HepG2 (cell line): ENCODE measurements around the gene PHF21B. TPM values are rescaled to one million over a fixed set of nuclear protein-coding genes. Genes with fewer than 3 reads are reported as not detected.

Experiments used
- EEA1 ChIP-seq: sonication (generic); formaldehyde crosslinking; IDR thresholded peaks from 2 replicates; pipeline ENCODE4 v1.5.1; 2020; ENCODE audit warnings: mild to moderate bottlenecking, missing genetic modification reagents, borderline replicate concordance
- ELF4 ChIP-seq: sonication (generic); formaldehyde crosslinking; IDR thresholded peaks from 2 replicates; pipeline ENCODE4 v1.5.0; 2020; ENCODE audit warnings: missing genetic modification reagents, mild to moderate bottlenecking, moderate library complexity, borderline replicate concordance
- NRL ChIP-seq: sonication (generic); formaldehyde crosslinking; IDR thresholded peaks from 2 replicates; pipeline ENCODE4 v1.5.0; 2020; ENCODE audit warnings: missing genetic modification reagents, mild to moderate bottlenecking, moderate library complexity, borderline replicate concordance
- ZNF577 ChIP-seq: sonication (generic); formaldehyde crosslinking; IDR thresholded peaks from 2 replicates; pipeline ENCODE4 v1.4.0; 2020; ENCODE audit warnings: mild to moderate bottlenecking, low read depth, missing genetic modification reagents, borderline replicate concordance
- polyA plus RNA-seq, 8 experiments: library from polyadenylated mRNA; depleted of rRNA in 3 of 8; stranded (reverse) in 7 of 8; unstranded in 1 of 8; fragments of >200 nt; fragmentation: Illumina TruSeq in 4 of 8; extraction: Trizol in 4 of 8; gene quantifications; 2 replicates each; pipeline versions ENCODE4 v1.2.1 to v1.2.3, GENCODE V29; 2011 to 2016; ENCODE audit warnings: low read depth in 4 of 8, missing spikeins in 1 of 8, mixed read lengths in 1 of 8; ENCODE audit not compliant: insufficient read depth in 1 of 8
- total RNA-seq, 5 experiments: library from RNA; depleted of rRNA; stranded (reverse); fragments of >200 nt; fragmentation: Illumina TruSeq; extraction: Trizol; gene quantifications; 2 replicates each; pipeline ENCODE4 v1.2.3, GENCODE V29; 2016; ENCODE audit warnings: low read depth in 1 of 5
- TF ChIP-seq, protein P1 (sequence below): sonication (generic); formaldehyde crosslinking; IDR thresholded peaks from 2 replicates; pipeline ENCODE4 v1.5.1; 2020; ENCODE audit warnings: missing genetic modification reagents, mild to moderate bottlenecking, borderline replicate concordance
- TF ChIP-seq, protein P2 (sequence below): sonication (generic); formaldehyde crosslinking; conservative IDR thresholded peaks from 2 replicates; pipeline ENCODE4 v1.4.0; 2020; ENCODE audit warnings: missing genetic modification reagents
- TF ChIP-seq, protein P3 (sequence below): sonication (generic); formaldehyde crosslinking; IDR thresholded peaks from 2 replicates; pipeline ENCODE4 v1.4.0; 2020; ENCODE audit warnings: missing genetic modification reagents
- TF ChIP-seq, protein P4 (sequence below): sonication (generic); formaldehyde crosslinking; IDR thresholded peaks from 2 replicates; pipeline ENCODE4 v1.5.1; 2020; ENCODE audit warnings: mild to moderate bottlenecking, missing genetic modification reagents, borderline replicate concordance

The PHF21B gene
- total and polyA plus RNA-seq, 2 of the 13 experiments (the other 11 are each of a cell fraction or from before 2014, with no cell fraction given) = not detected

DNA sequence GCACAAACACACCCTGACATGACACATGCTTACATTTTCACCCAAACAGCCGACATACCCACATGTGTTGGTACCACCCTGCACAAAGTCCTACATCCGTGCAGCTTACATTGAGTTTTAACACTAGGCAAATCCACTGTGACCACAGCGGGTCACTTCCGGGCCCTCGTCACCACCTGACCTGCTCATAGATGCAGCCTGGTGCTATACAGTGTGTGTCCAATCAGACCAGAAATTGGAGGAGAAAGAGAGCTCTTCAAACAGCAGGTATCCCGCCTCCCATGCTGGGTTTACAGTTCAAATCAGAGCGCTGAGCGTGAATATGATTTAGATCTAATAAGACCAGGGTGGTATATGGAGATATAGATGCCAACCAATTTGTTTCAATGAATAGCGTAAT is 35.4 kb downstream of the PHF21B start (continued):
- TF ChIP-seq, protein P1, sequence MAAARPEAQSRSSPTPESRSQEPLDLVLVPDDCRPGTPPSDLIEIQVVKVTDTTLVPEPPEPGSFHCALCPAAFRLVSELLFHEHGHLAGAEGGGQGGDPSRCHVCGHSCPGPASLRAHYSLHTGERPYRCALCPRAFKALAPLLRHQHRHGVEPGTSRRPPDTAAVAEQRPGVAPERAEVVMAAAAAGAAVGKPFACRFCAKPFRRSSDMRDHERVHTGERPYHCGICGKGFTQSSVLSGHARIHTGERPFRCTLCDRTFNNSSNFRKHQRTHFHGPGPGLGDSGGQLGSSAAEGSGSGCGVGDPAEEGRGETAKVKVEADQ = no peak
- TF ChIP-seq ELF4 (CRISPR knock-in tag) (no peak), ZNF577 (CRISPR knock-in tag) (no peak), NRL (CRISPR knock-in tag) (no peak), EEA1 (CRISPR knock-in tag) (no peak)
- TF ChIP-seq, protein P2, sequence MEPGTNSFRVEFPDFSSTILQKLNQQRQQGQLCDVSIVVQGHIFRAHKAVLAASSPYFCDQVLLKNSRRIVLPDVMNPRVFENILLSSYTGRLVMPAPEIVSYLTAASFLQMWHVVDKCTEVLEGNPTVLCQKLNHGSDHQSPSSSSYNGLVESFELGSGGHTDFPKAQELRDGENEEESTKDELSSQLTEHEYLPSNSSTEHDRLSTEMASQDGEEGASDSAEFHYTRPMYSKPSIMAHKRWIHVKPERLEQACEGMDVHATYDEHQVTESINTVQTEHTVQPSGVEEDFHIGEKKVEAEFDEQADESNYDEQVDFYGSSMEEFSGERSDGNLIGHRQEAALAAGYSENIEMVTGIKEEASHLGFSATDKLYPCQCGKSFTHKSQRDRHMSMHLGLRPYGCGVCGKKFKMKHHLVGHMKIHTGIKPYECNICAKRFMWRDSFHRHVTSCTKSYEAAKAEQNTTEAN (CRISPR knock-in tag) = no peak
- TF ChIP-seq, protein P3, sequence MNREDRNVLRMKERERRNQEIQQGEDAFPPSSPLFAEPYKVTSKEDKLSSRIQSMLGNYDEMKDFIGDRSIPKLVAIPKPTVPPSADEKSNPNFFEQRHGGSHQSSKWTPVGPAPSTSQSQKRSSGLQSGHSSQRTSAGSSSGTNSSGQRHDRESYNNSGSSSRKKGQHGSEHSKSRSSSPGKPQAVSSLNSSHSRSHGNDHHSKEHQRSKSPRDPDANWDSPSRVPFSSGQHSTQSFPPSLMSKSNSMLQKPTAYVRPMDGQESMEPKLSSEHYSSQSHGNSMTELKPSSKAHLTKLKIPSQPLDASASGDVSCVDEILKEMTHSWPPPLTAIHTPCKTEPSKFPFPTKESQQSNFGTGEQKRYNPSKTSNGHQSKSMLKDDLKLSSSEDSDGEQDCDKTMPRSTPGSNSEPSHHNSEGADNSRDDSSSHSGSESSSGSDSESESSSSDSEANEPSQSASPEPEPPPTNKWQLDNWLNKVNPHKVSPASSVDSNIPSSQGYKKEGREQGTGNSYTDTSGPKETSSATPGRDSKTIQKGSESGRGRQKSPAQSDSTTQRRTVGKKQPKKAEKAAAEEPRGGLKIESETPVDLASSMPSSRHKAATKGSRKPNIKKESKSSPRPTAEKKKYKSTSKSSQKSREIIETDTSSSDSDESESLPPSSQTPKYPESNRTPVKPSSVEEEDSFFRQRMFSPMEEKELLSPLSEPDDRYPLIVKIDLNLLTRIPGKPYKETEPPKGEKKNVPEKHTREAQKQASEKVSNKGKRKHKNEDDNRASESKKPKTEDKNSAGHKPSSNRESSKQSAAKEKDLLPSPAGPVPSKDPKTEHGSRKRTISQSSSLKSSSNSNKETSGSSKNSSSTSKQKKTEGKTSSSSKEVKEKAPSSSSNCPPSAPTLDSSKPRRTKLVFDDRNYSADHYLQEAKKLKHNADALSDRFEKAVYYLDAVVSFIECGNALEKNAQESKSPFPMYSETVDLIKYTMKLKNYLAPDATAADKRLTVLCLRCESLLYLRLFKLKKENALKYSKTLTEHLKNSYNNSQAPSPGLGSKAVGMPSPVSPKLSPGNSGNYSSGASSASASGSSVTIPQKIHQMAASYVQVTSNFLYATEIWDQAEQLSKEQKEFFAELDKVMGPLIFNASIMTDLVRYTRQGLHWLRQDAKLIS (CRISPR knock-in tag) = no peak
- TF ChIP-seq, protein P4, sequence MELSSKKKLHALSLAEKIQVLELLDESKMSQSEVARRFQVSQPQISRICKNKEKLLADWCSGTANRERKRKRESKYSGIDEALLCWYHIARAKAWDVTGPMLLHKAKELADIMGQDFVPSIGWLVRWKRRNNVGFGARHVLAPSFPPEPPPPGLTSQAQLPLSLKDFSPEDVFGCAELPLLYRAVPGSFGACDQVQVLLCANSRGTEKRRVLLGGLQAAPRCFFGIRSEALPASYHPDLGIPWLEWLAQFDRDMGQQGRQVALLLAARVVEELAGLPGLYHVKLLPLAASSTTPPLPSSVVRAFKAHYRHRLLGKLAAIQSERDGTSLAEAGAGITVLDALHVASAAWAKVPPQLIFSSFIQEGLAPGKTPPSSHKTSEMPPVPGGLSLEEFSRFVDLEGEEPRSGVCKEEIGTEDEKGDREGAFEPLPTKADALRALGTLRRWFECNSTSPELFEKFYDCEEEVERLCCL = no peak
